Keratinocyte (primary cell): ENCODE measurements around the gene REN. TPM values are rescaled to one million over a fixed set of nuclear protein-coding genes. Genes with fewer than 3 reads are reported as not detected.

Experiments
- DNase-seq: peaks from one replicate; pipeline ENCODE4 v3.0.0-alpha.2; 2011; ENCODE audit warnings: low read depth, missing footprints, low spot score
- FAIRE-seq: peaks from 2 replicates; lab custom pipeline; 2011; peaks lifted over from hg19 to GRCh38; lab: Jason Lieb, UNC
- H2AFZ ChIP-seq: 2 replicates; pipeline ENCODE4 v1.6.0; 2012; ENCODE audit warnings: low read length, control low read depth, inconsistent platforms; ENCODE audit not compliant: control insufficient read depth
- H3K27ac ChIP-seq: 2 replicates; pipeline ENCODE4 v1.5.1; 2011; ENCODE audit warnings: low read length; ENCODE audit not compliant: control insufficient read depth, insufficient read depth
- H3K27me3 ChIP-seq: 3 replicates; pipeline ENCODE4 v1.6.0; 2011; ENCODE audit warnings: low read length; ENCODE audit not compliant: control insufficient read depth, insufficient read depth; ENCODE audit errors: extremely low read depth
- H3K36me3 ChIP-seq, 2 experiments: 2 replicates in 1 of 2; 3 replicates in 1 of 2; pipeline ENCODE4 v1.5.1; 2011; ENCODE audit warnings: low read length in 2 of 2, mild to moderate bottlenecking in 1 of 2; ENCODE audit not compliant: control insufficient read depth in 2 of 2, insufficient read depth in 2 of 2; ENCODE audit errors: extremely low read depth in 1 of 2
- H3K4me1 ChIP-seq: 3 replicates; pipeline ENCODE4 v1.5.1; 2011; ENCODE audit warnings: low read length; ENCODE audit not compliant: control insufficient read depth, insufficient read depth; ENCODE audit errors: extremely low read depth
- H3K4me2 ChIP-seq: 3 replicates; pipeline ENCODE4 v1.6.0; 2011; ENCODE audit warnings: low read depth, low read length; ENCODE audit not compliant: control insufficient read depth, insufficient read depth; ENCODE audit errors: extremely low read depth
- H3K4me3 ChIP-seq, 3 experiments: fragments of 200-600 bp in 1 of 3; sonication (generic) in 1 of 3; 2 replicates in 2 of 3; 3 replicates in 1 of 3; pipeline ENCODE4 v1.5.1; 2011 to 2016; ENCODE audit warnings: low read length in 3 of 3, mild to moderate bottlenecking in 3 of 3, control low read depth in 2 of 3, inconsistent platforms in 1 of 3, low read depth in 1 of 3, mixed read lengths in 1 of 3, mixed run types in 1 of 3, moderate library complexity in 1 of 3; ENCODE audit not compliant: control insufficient read depth in 2 of 3, insufficient read depth in 2 of 3; ENCODE audit errors: extremely low read depth in 1 of 3
- H3K79me2 ChIP-seq: 2 replicates; pipeline ENCODE4 v1.6.0; 2012; ENCODE audit warnings: low read length; ENCODE audit not compliant: control insufficient read depth, insufficient read depth
- H3K9ac ChIP-seq: 3 replicates; pipeline ENCODE4 v1.6.0; 2011; ENCODE audit warnings: low read length; ENCODE audit not compliant: control insufficient read depth, insufficient read depth; ENCODE audit errors: extremely low read depth
- H3K9me1 ChIP-seq: 3 replicates; pipeline ENCODE4 v1.6.0; 2011; ENCODE audit warnings: low read length; ENCODE audit not compliant: control insufficient read depth, insufficient read depth; ENCODE audit errors: extremely low read depth
- H3K9me3 ChIP-seq: 2 replicates; pipeline ENCODE4 v1.5.1; 2012; ENCODE audit warnings: low read depth, low read length; ENCODE audit not compliant: control insufficient read depth
- H4K20me1 ChIP-seq: 3 replicates; pipeline ENCODE4 v1.6.0; 2011; ENCODE audit warnings: low read length; ENCODE audit not compliant: control insufficient read depth, insufficient read depth; ENCODE audit errors: extremely low read depth
- CTCF ChIP-seq, 3 experiments: IDR thresholded peaks in 1 of 3; conservative IDR thresholded peaks in 1 of 3; optimal IDR thresholded peaks in 1 of 3; 2 replicates in 2 of 3; 3 replicates in 1 of 3; pipeline versions ENCODE3 to v1.5.1; 2011; ENCODE audit warnings: low read length in 3 of 3, mild to moderate bottlenecking in 3 of 3, moderate library complexity in 2 of 3, control low read depth in 1 of 3, inconsistent platforms in 1 of 3; ENCODE audit not compliant: insufficient read depth in 2 of 3; ENCODE audit errors: extremely low read depth in 1 of 3
- EZH2 ChIP-seq: IDR thresholded peaks from one replicate; pipeline ENCODE4 v1.6.1; 2012; ENCODE audit warnings: inconsistent platforms, mild to moderate bottlenecking, low read length, moderate library complexity
- dilution Hi-C: fragments of 300-500 bp; cut with MboI; formaldehyde crosslinking; loops from one replicate; pipeline ENCODE4 v1.7.0; 2020; ENCODE audit warnings: low sequenced_read_pairs; ENCODE audit not compliant: extremely low pct_ligation_motif_present
- polyA plus RNA-seq, 5 experiments: library from polyadenylated mRNA; depleted of rRNA in 3 of 5; stranded (reverse) in 3 of 5; stranded (forward) in 1 of 5; unstranded in 1 of 5; fragments of >200 nt; gene quantifications; 1 replicate in 1 of 5; 2 replicates in 3 of 5; 3 replicates in 1 of 5; pipeline versions ENCODE4 v1.2.1 to v1.2.3, GENCODE V29; 2011 to 2012; ENCODE audit warnings: missing spikeins in 2 of 5, low read depth in 1 of 5, low replicate concordance in 1 of 5

The REN gene
- polyA plus RNA-seq, 1 donor (not counting 4 experiments of a cell fraction or from before 2014, with no cell fraction given): not detected

GRCh38 chr1:204188959-204189639 is 23.0 kb upstream of the REN start:
- no peaks in the 10 kb centered on the region for H3K9me3 ChIP-seq
- FAIRE-seq (no peak), DNase-seq (no peak)
- no peaks in the 10 kb centered on the region for H3K79me2 ChIP-seq
- no peaks in the 10 kb centered on the region for H4K20me1 ChIP-seq
- dilution Hi-C loops: no loop called here
- no peaks in the 10 kb centered on the region for H3K36me3 ChIP-seq
- H3K9ac ChIP-seq: no peak overlapping the region
- no peak overlapping the region for H3K4me2 ChIP-seq
- TF ChIP-seq CTCF (optimal IDR thresholded peaks at IDR 0.05 in 1 of 3, IDR thresholded peaks at IDR 0.05 in 1 of 3, conservative IDR thresholded peaks at IDR 0.05 in 1 of 3; ENCODE audit: extremely low read depth in 1 of 3, insufficient read depth in 2 of 3, low read length in 3 of 3): no peak
- TF ChIP-seq EZH2: no peak
- H3K4me1 ChIP-seq: peaks cover 6% of the 10 kb centered on the region
- no peak overlapping the region for H3K27ac ChIP-seq
- H3K9me1 ChIP-seq: no peaks in the 10 kb centered on the region
- no peak overlapping the region for H3K4me3 ChIP-seq
- H3K27me3 ChIP-seq: peaks cover 9% of the 10 kb centered on the region
- no peak overlapping the region for H2AFZ ChIP-seq

GRCh38 chr1:204186597-204186996 is 20.5 kb upstream of the REN start:
- DNase-seq (no peak), FAIRE-seq (no peak)
- no peak overlapping the region for H3K4me3 ChIP-seq
- no peak for TF ChIP-seq CTCF (optimal IDR thresholded peaks at IDR 0.05 in 1 of 3, IDR thresholded peaks at IDR 0.05 in 1 of 3, conservative IDR thresholded peaks at IDR 0.05 in 1 of 3; ENCODE audit: extremely low read depth in 1 of 3, insufficient read depth in 2 of 3, low read length in 3 of 3)
- TF ChIP-seq EZH2: no peak
- no peak overlapping the region for H2AFZ ChIP-seq
- H3K9me3 ChIP-seq: no peaks in the 10 kb centered on the region
- peaks cover 9% of the 10 kb centered on the region for H3K27me3 ChIP-seq
- peaks cover 3% of the 10 kb centered on the region for H3K4me1 ChIP-seq
- no peaks in the 10 kb centered on the region for H3K9me1 ChIP-seq
- dilution Hi-C loops: no loop called here
- no peak overlapping the region for H3K9ac ChIP-seq
- H3K4me2 ChIP-seq: no peak overlapping the region
- H3K79me2 ChIP-seq: no peaks in the 10 kb centered on the region
- no peaks in the 10 kb centered on the region for H4K20me1 ChIP-seq
- no peak overlapping the region for H3K27ac ChIP-seq
- H3K36me3 ChIP-seq: no peaks in the 10 kb centered on the region
